ENCODE results near the gene CYSRT1.

The CYSRT1 gene

GRCh38 chr9:137190315-137190856 lies 34.6 kb upstream of the CYSRT1 start:
- DNase-seq: no peak

GRCh38 chr9:137191245-137191644 lies 33.7 kb upstream of the CYSRT1 start:
- DNase-seq: no peak

- no peak for DNase-seq
Measured at GRCh38 chr9:137191691-137192447, 33.1 kb upstream of the CYSRT1 start.

- DNase-seq: no peak
Measured at GRCh38 chr9:137192448-137192780, 32.6 kb upstream of the CYSRT1 start.

GRCh38 chr9:137192859-137193258 lies 32.1 kb upstream of the CYSRT1 start:
- DNase-seq: no peak

GRCh38 chr9:137193771-137194170 lies 31.2 kb upstream of the CYSRT1 start:
- no peak for DNase-seq

GRCh38 chr9:137194388-137194787 lies 30.6 kb upstream of the CYSRT1 start:
- no peak for DNase-seq

- DNase-seq: no peak
Measured at GRCh38 chr9:137194909-137195308, 30.1 kb upstream of the CYSRT1 start.

- DNase-seq: no peak
Measured at GRCh38 chr9:137195525-137196220, 29.3 kb upstream of the CYSRT1 start.

GRCh38 chr9:137198051-137198901 lies 26.7 kb upstream of the CYSRT1 start:
- no peak for DNase-seq

- no peak for DNase-seq
Measured at GRCh38 chr9:137198902-137199283, 26.1 kb upstream of the CYSRT1 start.

- no peak for DNase-seq
Measured at GRCh38 chr9:137199411-137200121, 25.4 kb upstream of the CYSRT1 start.

- DNase-seq: peak; percentile 98 to 99
Measured at GRCh38 chr9:137200311-137201204, 24.4 kb upstream of the CYSRT1 start, which contains the start of gene TPRN. TPRN (minus strand) TSS chr9:137200741; CDS start chr9:137200711, 30 bp downstream.

- no peak for DNase-seq
Measured at GRCh38 chr9:137201205-137201868, 23.6 kb upstream of the CYSRT1 start.

- DNase-seq: no peak
Measured at GRCh38 chr9:137202966-137203365, 22.0 kb upstream of the CYSRT1 start.

GRCh38 chr9:137204731-137205125 lies 20.2 kb upstream of the CYSRT1 start:
- no peak for DNase-seq

GRCh38 chr9:137205126-137206069 lies 19.6 kb upstream of the CYSRT1 start, which contains the start of the genes NDOR1 and TMEM203:
NDOR1 (plus strand) TSS chr9:137205700; CDS start chr9:137205778, 78 bp downstream.
TMEM203 (minus strand) TSS chr9:137205648; CDS start chr9:137205414, 234 bp downstream.
- peak; percentile 89 to 92 for DNase-seq

GRCh38 chr9:137206602-137207001 lies 18.4 kb upstream of the CYSRT1 start:
- no peak for DNase-seq

GRCh38 chr9:137211532-137211931 lies 13.4 kb upstream of the CYSRT1 start:
- no peak for DNase-seq

Data from CD4-positive, alpha-beta T cell treated with Interleukin-4 for 1 hour (primary cell).